Body of pancreas (tissue), 4 donors: ENCODE data around the gene LRFN4.

Experiments used
- CTCF ChIP-seq, 7 experiments: fragments of 450-650 bp in 4 of 7; fragments of 200-600 bp in 3 of 7; sonication (generic) in 3 of 7; IDR thresholded peaks; one replicate each; pipeline ENCODE4 v1.5.1; 2016 to 2019; ENCODE audit warnings: antibody characterized with exemption in 7 of 7
- POLR2A ChIP-seq, 3 donors: fragments of 450-650 bp; IDR thresholded peaks; one replicate each; pipeline ENCODE4 v1.6.1; 2016; ENCODE audit warnings: antibody characterized with exemption in 3 of 3, mild to moderate bottlenecking in 2 of 3

GRCh38 chr11:66885950-66886440 lies 29.1 kb downstream of the LRFN4 start:
- TF ChIP-seq POLR2A (IDR thresholded peaks at IDR 0.05), result no peak
- TF ChIP-seq CTCF (IDR thresholded peaks at IDR 0.05), result no peak
